Naive thymus-derived CD8-positive, alpha-beta T cell (primary cell): Measurements from ENCODE around the gene ANKRD39. TPM values are rescaled to one million over a fixed set of nuclear protein-coding genes. Genes with fewer than 3 reads are reported as not detected.
A peak's percentile ranks its signal among the peaks of the same experiment; 100 is the strongest.
"Not testable (repeated sequence)": the region's sequence is repeated elsewhere in the genome, so short reads cannot be mapped to it uniquely, and the experiment has no call there.

Experiments used
- ATAC-seq, 2 donors: fragments of 150-1000 bp; cut with Tn5 transposase in 1 of 2; sonication (Bioruptor Pico), chemical (Tn5 transposase) in 1 of 2; 1 replicate in 1 of 2; 2 replicates in 1 of 2; pipeline ENCODE4 v1.10.0; 2021; ENCODE audit warnings: mild to moderate bottlenecking in 2 of 2, moderate library complexity in 2 of 2
- POLR2A ChIA-PET: fragments of 350-600 bp; sonication (Branson Sonifier 250); formaldehyde crosslinking; loops from one replicate; lab custom pipeline; 2021; ENCODE audit warnings: antibody characterized with exemption; lab: Charles Lee
- DNase-seq, 10 donors: peaks; one replicate each; pipeline versions ENCODE4 v3.0.0 to v3.0.0-alpha.2; 2020 to 2022
- H3K27ac Mint-ChIP-seq, 10 donors: one replicate each; pipeline ENCODE4 v1.8.0; 2020 to 2022; ENCODE audit warnings: mild to moderate bottlenecking in 10 of 10, mixed read lengths in 10 of 10, moderate library complexity in 4 of 10, inconsistent platforms in 1 of 10
- H3K27me3 Mint-ChIP-seq, 5 donors: one replicate each; pipeline ENCODE4 v1.8.0; 2021 to 2022; ENCODE audit warnings: mixed read lengths in 5 of 5
- H3K36me3 Mint-ChIP-seq, 3 donors: one replicate each; pipeline ENCODE4 v1.8.0; 2020 to 2022; ENCODE audit warnings: mixed read lengths in 3 of 3, mild to moderate bottlenecking in 2 of 3, inconsistent platforms in 1 of 3
- H3K4me1 Mint-ChIP-seq, 4 donors: one replicate each; pipeline ENCODE4 v1.8.0; 2021 to 2022; ENCODE audit warnings: mixed read lengths in 4 of 4
- H3K4me3 Mint-ChIP-seq, 10 donors: one replicate each; pipeline ENCODE4 v1.8.0; 2020 to 2022; ENCODE audit warnings: mild to moderate bottlenecking in 10 of 10, mixed read lengths in 10 of 10, moderate library complexity in 6 of 10, inconsistent platforms in 1 of 10
- H3K9me3 Mint-ChIP-seq, 9 donors: one replicate each; pipeline ENCODE4 v1.8.0; 2020 to 2022; ENCODE audit warnings: mixed read lengths in 9 of 9, mild to moderate bottlenecking in 3 of 9, inconsistent platforms in 1 of 9, moderate library complexity in 1 of 9
- polyA plus RNA-seq, 3 donors: library from polyadenylated mRNA; unstranded; fragments of 300-500 nt; fragmentation: Illumina TruSeq; gene quantifications; one replicate each; pipeline ENCODE4 v1.2.3, GENCODE V29; 2021
- total RNA-seq, 8 experiments: library from RNA in 2 of 8; stranded (reverse) in 2 of 8; gene quantifications; one replicate each; pipeline ENCODE4 v1.2.3 and lab custom pipeline; 2021 to 2026

Gene ANKRD39
- total and polyA plus RNA-seq, 5 experiments from 2014 or later, result 12.2 to 18.7 (median 14.2) TPM

GRCh38 chr2:96895032-96895745, 37.4 kb upstream of the ANKRD39 start:
- ATAC-seq (no peak), DNase-seq (no peak)
- H3K27ac Mint-ChIP-seq, result peak overlapping the region in 8 of 10 donors; percentile 11 to 75 (median 40)
- peak overlapping the region in 1 of 10 donors; percentile 2 for H3K4me3 Mint-ChIP-seq
- H3K27me3 Mint-ChIP-seq, result no peaks in the 10 kb centered on the region
- H3K9me3 Mint-ChIP-seq, result no peaks in the 10 kb centered on the region
- H3K36me3 Mint-ChIP-seq, result no peaks in the 10 kb centered on the region
- peaks cover 45 to 78% (median 60%) of the 10 kb centered on the region in 4 donors for H3K4me1 Mint-ChIP-seq
- POLR2A ChIA-PET, result interaction anchor here (1.1 to 2.0 kb wide), 5 partner anchors 8 to 31 kb away, joined by 3 to 8 read pairs (median 5); no protein-coding TSS in a partner anchor

GRCh38 chr2:96894151-96894531, 36.3 kb upstream of the ANKRD39 start:
- no peaks in the 10 kb centered on the region for H3K9me3 Mint-ChIP-seq
- ATAC-seq (no peak), DNase-seq (no peak)
- peaks cover 40 to 71% (median 59%) of the 10 kb centered on the region in 4 donors for H3K4me1 Mint-ChIP-seq
- no peaks in the 10 kb centered on the region for H3K27me3 Mint-ChIP-seq
- POLR2A ChIA-PET, result interaction anchor here (0.9 kb wide), 1 partner anchor 10 kb away, joined by 3 read pairs; no protein-coding TSS in a partner anchor
- H3K36me3 Mint-ChIP-seq, result no peaks in the 10 kb centered on the region
- H3K27ac Mint-ChIP-seq, result no peak overlapping the region
- no peak overlapping the region for H3K4me3 Mint-ChIP-seq

GRCh38 chr2:96893289-96894150, 35.7 kb upstream of the ANKRD39 start:
- no peak for ATAC-seq
- peak overlapping the region in 7 of 10 donors; percentile 15 to 87 (median 57) for H3K27ac Mint-ChIP-seq
- POLR2A ChIA-PET, result interaction anchor here (0.9 to 4.3 kb wide), 5 partner anchors 9 to 57 kb away, joined by 3 to 30 read pairs (median 7); partner anchors contain the start of gene ANKRD39
- H3K27me3 Mint-ChIP-seq, result no peaks in the 10 kb centered on the region
- no peak for DNase-seq
- H3K4me3 Mint-ChIP-seq, result peak overlapping the region in 1 of 10 donors; percentile 34
- H3K4me1 Mint-ChIP-seq, result peaks cover 37 to 64% (median 59%) of the 10 kb centered on the region in 4 donors
- H3K36me3 Mint-ChIP-seq, result no peaks in the 10 kb centered on the region
- no peaks in the 10 kb centered on the region for H3K9me3 Mint-ChIP-seq

- peak overlapping the region in 8 of 10 donors; percentile 1 to 72 (median 54) for H3K4me3 Mint-ChIP-seq
- DNase-seq (peak in 1 of 10 donors; percentile 47), ATAC-seq (peak; percentile 74 to 82)
- H3K27ac Mint-ChIP-seq, result peak overlapping the region; percentile 4 to 80 (median 54)
- peaks cover 36 to 63% (median 59%) of the 10 kb centered on the region in 4 donors for H3K4me1 Mint-ChIP-seq
- POLR2A ChIA-PET, result interaction anchor here (1.0 to 4.3 kb wide), 10 partner anchors 10 to 58 kb away, joined by 3 to 30 read pairs (median 6); partner anchors contain the start of genes ANKRD39 and SEMA4C
- H3K27me3 Mint-ChIP-seq, result no peaks in the 10 kb centered on the region
- no peaks in the 10 kb centered on the region for H3K36me3 Mint-ChIP-seq
- H3K9me3 Mint-ChIP-seq, result no peaks in the 10 kb centered on the region
Measured at GRCh38 chr2:96891591-96892333, 33.9 kb upstream of the ANKRD39 start.

GRCh38 chr2:96890726-96891385, 33.0 kb upstream of the ANKRD39 start:
- peak overlapping the region in 8 of 10 donors; percentile 3 to 72 (median 54) for H3K4me3 Mint-ChIP-seq

GRCh38 chr2:96890252-96890651, 32.4 kb upstream of the ANKRD39 start:
- DNase-seq, result no peak
- POLR2A ChIA-PET, result interaction anchor here (0.6 to 4.3 kb wide), 9 partner anchors 10 to 43 kb away, joined by 3 to 30 read pairs (median 5); partner anchors contain the start of genes ANKRD39 and SEMA4C
- no peak overlapping the region for H3K4me3 Mint-ChIP-seq
- H3K4me1 Mint-ChIP-seq, result peaks cover 27 to 50% (median 46%) of the 10 kb centered on the region in 4 donors
- no peaks in the 10 kb centered on the region for H3K36me3 Mint-ChIP-seq
- H3K9me3 Mint-ChIP-seq, result no peaks in the 10 kb centered on the region
- no peaks in the 10 kb centered on the region for H3K27me3 Mint-ChIP-seq
- H3K27ac Mint-ChIP-seq, result peak overlapping the region in 4 of 10 donors; percentile 0 to 80 (median 41)
- no peak for ATAC-seq

More at GRCh38 chr2:96890726-96891385, 33.0 kb upstream of the ANKRD39 start:
- Mint-ChIP-seq H3K27me3 (no peaks in the 10 kb centered on the region), H3K9me3 (no peaks in the 10 kb centered on the region), H3K36me3 (no peaks in the 10 kb centered on the region), H3K4me1 (peaks cover 29 to 54% (median 51%) of the 10 kb centered on the region in 4 donors), H3K27ac (peak overlapping the region in 8 of 10 donors; percentile 0 to 81 (median 64))
- DNase-seq (no peak), ATAC-seq (no peak)
- POLR2A ChIA-PET, result interaction anchor here (0.7 to 4.3 kb wide), 9 partner anchors 9 to 43 kb away, joined by 3 to 30 read pairs (median 5); partner anchors contain the start of genes ANKRD39 and SEMA4C

GRCh38 chr2:96889502-96889901, 31.7 kb upstream of the ANKRD39 start:
- H3K27ac Mint-ChIP-seq, result peak overlapping the region in 1 of 10 donors; percentile 53
- not testable (repeated sequence) for H3K36me3 Mint-ChIP-seq, ATAC-seq, H3K27me3 Mint-ChIP-seq, H3K4me3 Mint-ChIP-seq, DNase-seq, H3K9me3 Mint-ChIP-seq
- H3K4me1 Mint-ChIP-seq, result peaks cover 22 to 44% (median 40%) of the 10 kb centered on the region in 4 donors
- POLR2A ChIA-PET, result interaction anchor here (0.6 to 4.3 kb wide), 6 partner anchors 9 to 44 kb away, joined by 3 to 30 read pairs (median 4); no protein-coding TSS in a partner anchor

GRCh38 chr2:96888072-96889011, 30.5 kb upstream of the ANKRD39 start:
- no peak for DNase-seq
- peaks cover 20 to 44% (median 38%) of the 10 kb centered on the region in 4 donors for H3K4me1 Mint-ChIP-seq
- peak overlapping the region in 2 of 10 donors; percentile 61 to 73 for H3K27ac Mint-ChIP-seq
- H3K9me3 Mint-ChIP-seq, result no peaks in the 10 kb centered on the region
- ATAC-seq, result no peak
- no peaks in the 10 kb centered on the region for H3K27me3 Mint-ChIP-seq
- no peak overlapping the region for H3K4me3 Mint-ChIP-seq
- H3K36me3 Mint-ChIP-seq, result no peaks in the 10 kb centered on the region
- POLR2A ChIA-PET, result interaction anchor here (1.2 to 1.6 kb wide), 3 partner anchors 14 to 49 kb away, joined by 3 to 5 read pairs (median 3); no protein-coding TSS in a partner anchor

- ATAC-seq (no peak), DNase-seq (no peak)
- Mint-ChIP-seq H3K4me1 (peaks cover 16 to 36% (median 31%) of the 10 kb centered on the region in 4 donors), H3K4me3 (no peak overlapping the region), H3K27me3 (no peaks in the 10 kb centered on the region), H3K9me3 (no peaks in the 10 kb centered on the region), H3K36me3 (no peaks in the 10 kb centered on the region), H3K27ac (peak overlapping the region in 4 of 10 donors; percentile 1 to 88 (median 74))
- POLR2A ChIA-PET, result interaction anchor here (0.6 to 1.6 kb wide), 4 partner anchors 8 to 50 kb away, joined by 3 to 5 read pairs (median 4); no protein-coding TSS in a partner anchor
Measured at GRCh38 chr2:96887493-96888012, 29.7 kb upstream of the ANKRD39 start.
